NCI-H1092 treated with DMSO at 0.1 percent for 48 hours (cell line): Measurements from ENCODE around the gene RILP.

Experiments
- DNase-seq: peaks from one replicate; lab custom pipeline; 2025; lab: John Stamatoyannopoulos, UW

Gene RILP

DNA sequence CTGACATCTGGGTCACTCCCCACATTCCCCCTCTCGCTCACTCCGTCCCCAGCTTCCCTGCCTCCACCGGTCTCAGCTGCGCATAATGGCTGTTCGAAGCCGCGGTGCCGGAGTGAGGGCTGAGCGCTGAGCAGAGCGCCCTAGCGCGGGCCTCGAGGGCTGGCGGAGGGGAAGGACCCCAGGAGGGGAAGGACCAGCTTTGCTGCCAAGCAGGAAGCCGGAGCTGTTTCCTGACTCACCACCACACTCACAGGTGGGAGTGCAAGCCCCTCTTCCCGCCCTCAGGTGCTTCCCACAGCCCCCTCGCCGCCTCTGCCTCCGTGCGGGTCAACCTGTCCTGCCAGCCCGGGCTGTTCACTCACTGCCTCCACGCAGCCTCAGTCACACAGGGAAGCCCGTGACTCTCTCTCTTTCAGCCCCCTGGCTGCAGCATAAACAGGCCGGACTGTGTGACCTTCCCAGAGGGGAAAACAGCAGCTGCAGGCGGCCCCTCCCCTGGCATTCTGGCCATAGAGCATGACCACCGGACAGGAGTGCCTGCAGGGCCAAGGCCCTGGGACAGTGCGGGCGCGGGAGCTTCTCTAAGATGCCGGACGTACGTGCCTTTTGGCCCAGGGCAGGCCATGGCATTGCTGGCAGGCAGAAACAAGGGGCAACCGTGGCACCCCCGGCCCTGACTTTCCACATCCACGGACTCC is 44.7 kb downstream of the RILP start:
- no peak for DNase-seq

DNA sequence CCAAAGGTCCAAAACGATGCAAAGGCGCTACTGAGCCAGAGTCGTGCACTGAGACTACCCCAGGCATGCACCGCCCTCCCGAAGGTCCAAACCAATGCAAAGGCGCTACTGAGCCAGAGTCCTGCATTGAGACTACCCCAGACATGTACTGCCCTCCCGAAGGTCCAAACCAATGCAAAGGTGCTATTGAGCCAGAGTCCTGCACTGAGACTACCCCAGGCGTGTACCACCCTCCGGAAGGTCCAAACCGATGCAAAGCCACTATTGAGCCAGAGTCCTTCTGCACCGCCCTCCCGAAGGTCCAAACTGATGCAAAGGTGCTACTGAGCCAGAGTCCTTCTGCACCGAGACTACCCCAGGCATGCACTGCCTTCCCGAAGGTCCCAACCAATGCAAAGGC is 48.1 kb downstream of the RILP start:
- DNase-seq: no peak

DNA sequence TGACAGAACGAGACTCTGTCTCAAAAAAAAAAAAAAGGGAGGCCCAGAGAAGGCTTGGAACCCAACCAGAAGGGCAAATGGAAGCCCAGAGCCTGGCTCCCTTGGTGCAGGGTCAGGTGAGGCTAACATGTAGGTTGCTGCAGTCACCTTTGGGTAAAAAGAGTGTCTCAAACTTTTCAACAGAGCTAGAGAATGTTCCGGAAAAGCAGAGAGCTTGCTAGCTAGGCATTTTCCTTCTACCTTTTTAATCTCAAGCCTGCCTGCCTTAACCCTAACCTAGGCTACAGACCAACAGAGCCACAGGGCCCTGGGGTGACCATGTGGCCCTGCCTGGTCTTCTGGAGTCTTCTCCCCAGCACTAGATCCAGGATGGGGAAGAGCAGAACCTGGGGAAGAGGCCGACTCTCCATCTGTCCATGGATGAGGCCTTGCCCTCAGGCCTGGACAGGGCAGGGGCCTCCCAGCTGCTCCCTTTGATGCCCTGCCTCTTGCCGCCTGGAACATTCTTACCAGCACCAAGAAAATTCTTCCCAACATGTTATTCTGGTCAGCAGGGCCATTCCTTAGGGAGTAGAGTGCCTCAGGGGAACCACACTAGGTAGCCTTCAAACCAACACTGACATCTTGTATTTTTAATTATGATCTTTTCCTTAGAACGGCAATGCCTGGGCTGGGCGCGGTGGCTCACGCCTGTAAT is 51.1 kb downstream of the RILP start:
- no peak for DNase-seq

DNA sequence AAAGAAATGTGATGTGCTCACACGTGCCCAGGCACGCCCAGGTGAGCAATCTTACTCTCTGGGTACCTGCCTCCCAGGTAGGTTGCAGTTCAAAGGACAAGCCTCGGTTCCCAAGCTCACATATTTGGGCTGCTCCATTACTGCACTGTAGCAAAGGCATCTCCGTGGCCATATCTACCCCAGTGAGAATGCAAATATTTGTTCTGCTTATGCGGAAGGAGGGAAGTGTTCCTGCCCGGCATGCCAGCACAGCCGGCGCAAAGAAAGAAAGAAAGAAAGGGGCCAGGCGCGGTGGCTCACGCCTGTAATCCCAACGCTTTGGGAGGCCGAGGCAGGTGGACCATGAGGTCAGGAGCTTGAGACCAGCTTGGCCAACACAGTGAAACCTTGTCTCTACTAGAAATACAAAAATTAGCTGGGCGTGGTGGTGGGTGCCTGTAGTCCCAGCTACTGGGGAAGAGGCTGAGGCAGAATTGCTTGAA is 51.8 kb downstream of the RILP start:
- no peak for DNase-seq
